Thymus (tissue), 11 donors: Measurements from ENCODE around the gene PDE7B. TPM values are rescaled to one million over a fixed set of nuclear protein-coding genes. Genes with fewer than 3 reads are reported as not detected.
A peak's percentile ranks its signal among the peaks of the same experiment; 100 is the strongest.

Source experiments
- DNase-seq, 9 donors: peaks; one replicate each; pipeline ENCODE4 v3.0.0-alpha.2; 2013; ENCODE audit warnings: low spot score in 9 of 9, low read depth in 6 of 9, missing footprints in 1 of 9
- H3K27ac ChIP-seq, 2 donors: one replicate each; pipeline ENCODE4 v1.5.1; 2013; ENCODE audit warnings: control low read depth in 1 of 2, low read depth in 1 of 2, low read length in 1 of 2, mild to moderate bottlenecking in 1 of 2, moderate library complexity in 1 of 2
- H3K27me3 ChIP-seq, 2 donors: one replicate each; pipeline ENCODE4 v1.5.1; 2013; ENCODE audit warnings: low read length in 1 of 2; ENCODE audit not compliant: control insufficient read depth in 2 of 2, insufficient read depth in 1 of 2
- H3K36me3 ChIP-seq, 2 donors: one replicate each; pipeline ENCODE4 v1.5.1; 2013; ENCODE audit warnings: low read length in 1 of 2, mild to moderate bottlenecking in 1 of 2, moderate library complexity in 1 of 2; ENCODE audit not compliant: control insufficient read depth in 2 of 2, insufficient read depth in 2 of 2
- H3K4me1 ChIP-seq, 2 donors: one replicate each; pipeline ENCODE4 v1.5.1; 2013; ENCODE audit warnings: low read length in 2 of 2; ENCODE audit not compliant: control insufficient read depth in 2 of 2, insufficient read depth in 2 of 2
- H3K4me3 ChIP-seq, 2 donors: one replicate each; pipeline ENCODE4 v1.5.1; 2013; ENCODE audit warnings: low read length in 2 of 2, control low read depth in 1 of 2, mild to moderate bottlenecking in 1 of 2
- H3K9me3 ChIP-seq, 2 donors: one replicate each; pipeline ENCODE4 v1.5.1; 2013; ENCODE audit warnings: low read length in 1 of 2, mild to moderate bottlenecking in 1 of 2; ENCODE audit not compliant: control insufficient read depth in 2 of 2, insufficient read depth in 1 of 2
- WGBS: extraction: QIAGEN DNeasy Blood & Tissue Kit; methylation state at CpG from one replicate; pipeline ENCODE4 v1.1.7; 2013; 5-methylcytosine and 5-hydroxymethylcytosine counted together
- polyA plus RNA-seq: library from polyadenylated mRNA; stranded (reverse); fragments of 200-250 nt; gene quantifications from one replicate; pipeline ENCODE4 v1.2.3, GENCODE V29; 2013
- total RNA-seq: library from RNA; stranded (reverse); fragments of 120-200 nt; gene quantifications from one replicate; pipeline ENCODE4 v1.2.4, GENCODE V29; 2013
- donor health status: healthy.

PDE7B gene
- total and polyA plus RNA-seq, 2 donors = 4.4 to 5.8 TPM

GRCh38 chr6:136111831-136112230 lies 260.3 kb downstream of the PDE7B start:
- no peak overlapping the region for H3K27ac ChIP-seq
- DNase-seq = no peak
- H3K4me3 ChIP-seq = no peak overlapping the region
- peaks cover 0 to 6% of the 10 kb centered on the region in 2 donors for H3K4me1 ChIP-seq
- no peaks in the 10 kb centered on the region for H3K36me3 ChIP-seq
- no peaks in the 10 kb centered on the region for H3K9me3 ChIP-seq
- 97% methylated on average over 2 of the region's 2 CpGs for WGBS
- no peaks in the 10 kb centered on the region for H3K27me3 ChIP-seq

- H3K27ac ChIP-seq = no peak overlapping the region
- peaks cover 0 to 6% of the 10 kb centered on the region in 2 donors for H3K4me1 ChIP-seq
- no peak for DNase-seq
- 97% methylated on average over 3 of the region's 3 CpGs for WGBS
- H3K27me3 ChIP-seq = no peaks in the 10 kb centered on the region
- no peak overlapping the region for H3K4me3 ChIP-seq
- H3K36me3 ChIP-seq = no peaks in the 10 kb centered on the region
- H3K9me3 ChIP-seq = no peaks in the 10 kb centered on the region
Observed at GRCh38 chr6:136112262-136112661, 260.8 kb downstream of the PDE7B start.

- no peak overlapping the region for H3K4me3 ChIP-seq
- peak in 7 of 9 donors; percentile 13 to 60 (median 24) for DNase-seq
- peaks cover 0 to 6% of the 10 kb centered on the region in 2 donors for H3K4me1 ChIP-seq
- no peaks in the 10 kb centered on the region for H3K9me3 ChIP-seq
- no peaks in the 10 kb centered on the region for H3K27me3 ChIP-seq
- 40% methylated on average over 5 of the region's 5 CpGs for WGBS
- no peaks in the 10 kb centered on the region for H3K36me3 ChIP-seq
- no peak overlapping the region for H3K27ac ChIP-seq
Observed at GRCh38 chr6:136113736-136114173, 262.3 kb downstream of the PDE7B start.

- Histone ChIP-seq H3K9me3 (no peaks in the 10 kb centered on the region), H3K4me3 (no peak overlapping the region), H3K36me3 (no peaks in the 10 kb centered on the region), H3K27me3 (no peaks in the 10 kb centered on the region), H3K27ac (no peak overlapping the region), H3K4me1 (peaks cover 0 to 6% of the 10 kb centered on the region in 2 donors)
- DNase-seq = no peak
- WGBS = 96% methylated on average over 7 of the region's 7 CpGs
Observed at GRCh38 chr6:136114661-136115060, 263.2 kb downstream of the PDE7B start.

GRCh38 chr6:136115941-136116340 lies 264.4 kb downstream of the PDE7B start:
- no peak for DNase-seq
- Histone ChIP-seq H3K9me3 (no peaks in the 10 kb centered on the region), H3K27ac (no peak overlapping the region), H3K4me1 (peaks cover 0 to 6% of the 10 kb centered on the region in 2 donors), H3K4me3 (no peak overlapping the region), H3K36me3 (no peaks in the 10 kb centered on the region), H3K27me3 (no peaks in the 10 kb centered on the region)
- WGBS = 90% methylated on average over 1 of the region's 1 CpG

GRCh38 chr6:136117081-136117480 lies 265.6 kb downstream of the PDE7B start:
- no peaks in the 10 kb centered on the region for H3K9me3 ChIP-seq
- H3K36me3 ChIP-seq = no peaks in the 10 kb centered on the region
- H3K4me1 ChIP-seq = peaks cover 0 to 6% of the 10 kb centered on the region in 2 donors
- no peak overlapping the region for H3K27ac ChIP-seq
- no peaks in the 10 kb centered on the region for H3K27me3 ChIP-seq
- WGBS = 96% methylated on average over 2 of the region's 2 CpGs
- no peak for DNase-seq
- no peak overlapping the region for H3K4me3 ChIP-seq

- Histone ChIP-seq H3K36me3 (no peaks in the 10 kb centered on the region), H3K9me3 (no peaks in the 10 kb centered on the region), H3K4me3 (no peak overlapping the region), H3K27me3 (no peaks in the 10 kb centered on the region), H3K27ac (no peak overlapping the region), H3K4me1 (peaks cover 0 to 3% of the 10 kb centered on the region in 2 donors)
- DNase-seq = no peak
- WGBS = 96% methylated on average over 6 of the region's 6 CpGs
Observed at GRCh38 chr6:136118787-136119186, 267.3 kb downstream of the PDE7B start.

- H3K27me3 ChIP-seq = no peaks in the 10 kb centered on the region
- no peaks in the 10 kb centered on the region for H3K36me3 ChIP-seq
- no peak overlapping the region for H3K27ac ChIP-seq
- 91% methylated on average over 1 of the region's 1 CpG for WGBS
- H3K4me3 ChIP-seq = no peak overlapping the region
- no peaks in the 10 kb centered on the region for H3K9me3 ChIP-seq
- no peak for DNase-seq
- H3K4me1 ChIP-seq = no peaks in the 10 kb centered on the region
Observed at GRCh38 chr6:136123468-136123867, 272.0 kb downstream of the PDE7B start.

GRCh38 chr6:136125585-136125984 lies 274.1 kb downstream of the PDE7B start:
- H3K4me3 ChIP-seq = no peak overlapping the region
- no peak for DNase-seq
- H3K4me1 ChIP-seq = no peaks in the 10 kb centered on the region
- no peaks in the 10 kb centered on the region for H3K9me3 ChIP-seq
- no peaks in the 10 kb centered on the region for H3K27me3 ChIP-seq
- WGBS = 94% methylated on average over 2 of the region's 2 CpGs
- no peaks in the 10 kb centered on the region for H3K36me3 ChIP-seq
- H3K27ac ChIP-seq = no peak overlapping the region

- peak in 1 of 9 donors; percentile 9 for DNase-seq
- no peaks in the 10 kb centered on the region for H3K4me1 ChIP-seq
- H3K27me3 ChIP-seq = no peaks in the 10 kb centered on the region
- peak overlapping the region in 1 of 2 donors; percentile 38 for H3K27ac ChIP-seq
- no peak overlapping the region for H3K4me3 ChIP-seq
- 82% methylated on average over 2 of the region's 2 CpGs for WGBS
- H3K9me3 ChIP-seq = no peaks in the 10 kb centered on the region
- H3K36me3 ChIP-seq = no peaks in the 10 kb centered on the region
Observed at GRCh38 chr6:136127873-136128272, 276.4 kb downstream of the PDE7B start.
